ENCODE measurements around the gene TNFRSF18. TPM values are rescaled to one million over a fixed set of nuclear protein-coding genes. Genes with fewer than 3 reads are reported as not detected.
A peak's percentile ranks its signal among the peaks of the same experiment; 100 is the strongest.

Gene TNFRSF18
- total RNA-seq, 1 donor from 2014 or later = not detected

DNA sequence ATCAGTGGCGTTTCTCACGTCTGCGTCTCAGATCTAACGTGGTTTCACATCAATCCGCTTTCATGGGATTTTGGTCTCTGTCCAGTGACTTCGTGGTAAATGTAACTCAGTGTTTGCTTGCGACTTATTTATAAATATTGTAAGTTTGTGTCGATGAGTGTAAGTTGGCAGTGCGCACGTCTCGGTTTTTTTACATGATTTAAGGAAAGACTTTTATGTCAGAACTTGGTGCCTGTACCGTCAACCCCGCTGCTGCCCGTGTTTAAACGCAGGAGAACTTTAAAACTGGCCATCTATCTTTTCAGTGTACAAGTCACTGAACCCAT lies 27.1 kb upstream of the TNFRSF18 start:
- Mint-ChIP-seq H3K9me3 (ENCODE audit: unreplicated experiment) (no peaks in the 10 kb centered on the region), H3K27ac (ENCODE audit: unreplicated experiment) (peak overlapping the region; percentile 80), H3K4me3 (ENCODE audit: unreplicated experiment) (peak overlapping the region; percentile 84), H3K36me3 (ENCODE audit: low read depth, unreplicated experiment) (peaks cover 11% of the 10 kb centered on the region), H3K27me3 (ENCODE audit: unreplicated experiment) (peaks cover 14% of the 10 kb centered on the region), H3K4me1 (ENCODE audit: unreplicated experiment) (peaks cover 22% of the 10 kb centered on the region)
- TF ChIP-seq, protein P1, sequence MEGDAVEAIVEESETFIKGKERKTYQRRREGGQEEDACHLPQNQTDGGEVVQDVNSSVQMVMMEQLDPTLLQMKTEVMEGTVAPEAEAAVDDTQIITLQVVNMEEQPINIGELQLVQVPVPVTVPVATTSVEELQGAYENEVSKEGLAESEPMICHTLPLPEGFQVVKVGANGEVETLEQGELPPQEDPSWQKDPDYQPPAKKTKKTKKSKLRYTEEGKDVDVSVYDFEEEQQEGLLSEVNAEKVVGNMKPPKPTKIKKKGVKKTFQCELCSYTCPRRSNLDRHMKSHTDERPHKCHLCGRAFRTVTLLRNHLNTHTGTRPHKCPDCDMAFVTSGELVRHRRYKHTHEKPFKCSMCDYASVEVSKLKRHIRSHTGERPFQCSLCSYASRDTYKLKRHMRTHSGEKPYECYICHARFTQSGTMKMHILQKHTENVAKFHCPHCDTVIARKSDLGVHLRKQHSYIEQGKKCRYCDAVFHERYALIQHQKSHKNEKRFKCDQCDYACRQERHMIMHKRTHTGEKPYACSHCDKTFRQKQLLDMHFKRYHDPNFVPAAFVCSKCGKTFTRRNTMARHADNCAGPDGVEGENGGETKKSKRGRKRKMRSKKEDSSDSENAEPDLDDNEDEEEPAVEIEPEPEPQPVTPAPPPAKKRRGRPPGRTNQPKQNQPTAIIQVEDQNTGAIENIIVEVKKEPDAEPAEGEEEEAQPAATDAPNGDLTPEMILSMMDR (IDR thresholded peaks at IDR 0.05; ENCODE audit: unreplicated experiment) = no peak
- DNase-seq (ENCODE audit: low spot score) = no peak

DNA sequence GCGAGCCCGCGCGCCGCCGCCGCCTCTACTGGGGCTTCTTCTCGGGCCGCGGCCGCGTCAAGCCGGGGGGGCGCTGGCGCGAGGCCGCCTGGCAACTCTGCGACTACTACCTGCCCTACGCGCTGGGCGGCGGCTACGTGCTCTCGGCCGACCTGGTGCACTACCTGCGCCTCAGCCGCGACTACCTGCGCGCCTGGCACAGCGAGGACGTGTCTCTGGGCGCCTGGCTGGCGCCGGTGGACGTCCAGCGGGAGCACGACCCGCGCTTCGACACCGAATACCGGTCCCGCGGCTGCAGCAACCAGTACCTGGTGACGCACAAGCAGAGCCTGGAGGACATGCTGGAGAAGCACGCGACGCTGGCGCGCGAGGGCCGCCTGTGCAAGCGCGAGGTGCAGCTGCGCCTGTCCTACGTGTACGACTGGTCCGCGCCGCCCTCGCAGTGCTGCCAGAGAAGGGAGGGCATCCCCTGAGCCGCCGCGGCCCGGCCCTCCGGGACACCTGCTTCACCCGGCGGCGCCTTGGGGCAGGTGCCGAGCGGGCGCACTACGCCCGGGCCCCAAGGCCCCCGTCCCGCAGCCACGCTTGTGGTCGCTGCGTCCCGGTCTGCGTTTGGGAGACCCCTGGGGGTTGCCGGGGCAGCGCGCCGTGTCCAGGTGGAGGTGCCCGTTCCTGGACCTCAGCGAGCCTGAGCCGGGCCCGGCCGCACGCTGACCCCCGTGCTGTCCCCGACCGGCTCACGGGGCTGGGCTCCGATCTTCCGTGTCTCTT lies 26.6 kb upstream of the TNFRSF18 start:
- TF ChIP-seq, protein P1 (IDR thresholded peaks at IDR 0.05; ENCODE audit: unreplicated experiment) = no peak
- H3K36me3 Mint-ChIP-seq (ENCODE audit: low read depth, unreplicated experiment) = peaks cover 11% of the 10 kb centered on the region
- no peak for DNase-seq (ENCODE audit: low spot score)
- H3K27ac Mint-ChIP-seq (ENCODE audit: unreplicated experiment) = peak overlapping the region; percentile 80
- H3K9me3 Mint-ChIP-seq (ENCODE audit: unreplicated experiment) = no peaks in the 10 kb centered on the region
- peaks cover 15% of the 10 kb centered on the region for H3K27me3 Mint-ChIP-seq (ENCODE audit: unreplicated experiment)
- H3K4me3 Mint-ChIP-seq (ENCODE audit: unreplicated experiment) = peak overlapping the region; percentile 84
- H3K4me1 Mint-ChIP-seq (ENCODE audit: unreplicated experiment) = peaks cover 22% of the 10 kb centered on the region

DNA sequence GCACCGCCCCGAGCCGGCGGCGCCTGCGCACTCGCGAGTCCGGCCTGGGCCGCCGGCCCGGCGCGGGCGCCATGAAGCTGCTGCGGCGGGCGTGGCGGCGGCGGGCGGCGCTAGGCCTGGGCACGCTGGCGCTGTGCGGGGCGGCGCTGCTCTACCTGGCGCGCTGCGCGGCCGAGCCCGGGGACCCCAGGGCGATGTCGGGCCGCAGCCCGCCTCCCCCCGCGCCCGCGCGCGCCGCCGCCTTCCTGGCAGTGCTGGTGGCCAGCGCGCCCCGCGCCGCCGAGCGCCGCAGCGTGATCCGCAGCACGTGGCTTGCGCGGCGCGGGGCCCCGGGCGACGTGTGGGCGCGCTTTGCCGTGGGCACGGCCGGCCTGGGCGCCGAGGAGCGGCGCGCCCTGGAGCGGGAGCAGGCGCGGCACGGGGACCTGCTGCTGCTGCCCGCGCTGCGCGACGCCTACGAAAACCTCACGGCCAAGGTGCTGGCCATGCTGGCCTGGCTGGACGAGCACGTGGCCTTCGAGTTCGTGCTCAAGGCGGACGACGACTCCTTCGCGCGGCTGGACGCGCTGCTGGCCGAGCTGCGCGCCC lies 25.9 kb upstream of the TNFRSF18 start, which contains the start of gene B3GALT6:
Gene B3GALT6 (plus strand): TSS at position 30 of the 588 bp plus-strand sequence. CDS start 42 bp downstream, at position 72.
- H3K9me3 Mint-ChIP-seq (ENCODE audit: unreplicated experiment) = no peaks in the 10 kb centered on the region
- DNase-seq (ENCODE audit: low spot score) = no peak
- H3K36me3 Mint-ChIP-seq (ENCODE audit: low read depth, unreplicated experiment) = peaks cover 11% of the 10 kb centered on the region
- H3K27me3 Mint-ChIP-seq (ENCODE audit: unreplicated experiment) = peaks cover 15% of the 10 kb centered on the region
- H3K4me1 Mint-ChIP-seq (ENCODE audit: unreplicated experiment) = peaks cover 22% of the 10 kb centered on the region
- TF ChIP-seq, protein P1 (IDR thresholded peaks at IDR 0.05; ENCODE audit: unreplicated experiment) = no peak
- peak within 1 kb of the TSS; percentile 88 for H3K27ac Mint-ChIP-seq (ENCODE audit: unreplicated experiment)
- H3K4me3 Mint-ChIP-seq (ENCODE audit: unreplicated experiment) = peak within 1 kb of the TSS; percentile 97

DNA sequence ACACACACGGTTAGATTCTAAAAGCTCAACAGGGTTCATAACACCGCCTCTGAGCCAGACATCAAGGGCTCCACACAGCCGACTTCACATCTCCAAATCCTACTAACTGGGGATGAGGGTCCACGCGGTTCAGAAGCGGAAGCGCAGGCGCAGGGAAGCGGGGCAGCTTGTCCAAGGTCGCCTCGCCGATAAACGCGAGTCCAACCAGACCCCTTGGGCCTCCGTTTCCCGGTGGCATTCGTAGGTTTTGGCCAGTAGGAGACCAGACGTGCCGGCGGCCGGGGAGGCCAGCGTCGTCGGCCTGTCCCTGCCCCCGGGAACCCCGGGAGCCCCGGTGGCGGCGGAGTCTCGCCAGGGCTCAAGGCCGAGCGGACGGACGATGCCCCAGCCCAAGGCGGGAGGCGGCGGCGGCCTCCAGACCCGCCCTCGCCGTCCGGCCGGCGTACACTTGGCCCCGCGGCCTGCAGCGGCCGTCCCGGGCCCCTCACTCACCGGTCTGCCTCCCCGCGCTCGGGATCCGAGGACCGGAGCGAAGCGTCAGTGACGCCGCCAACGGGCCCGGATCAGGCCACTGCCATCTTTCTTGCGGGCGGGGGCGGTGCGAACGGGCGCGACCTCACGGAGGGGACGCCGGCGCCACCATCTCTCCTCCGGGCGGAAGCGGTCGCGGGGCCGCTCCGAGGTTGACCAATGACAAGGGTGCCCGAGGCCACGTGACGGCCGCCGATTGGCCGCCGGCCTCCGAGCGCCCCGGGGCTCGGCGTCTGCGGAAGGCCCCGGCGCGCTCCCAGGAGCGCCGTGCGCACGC lies 25.2 kb upstream of the TNFRSF18 start, which contains the start of gene SDF4:
Gene SDF4 (minus strand): TSS at position 602 of the 808 bp plus-strand sequence. CDS start 3,229 bp downstream, outside the sequence.
- H3K4me1 Mint-ChIP-seq (ENCODE audit: unreplicated experiment) = peaks cover 22% of the 10 kb centered on the region
- DNase-seq (ENCODE audit: low spot score) = peak; percentile 94
- no peaks in the 10 kb centered on the region for H3K9me3 Mint-ChIP-seq (ENCODE audit: unreplicated experiment)
- H3K27ac Mint-ChIP-seq (ENCODE audit: unreplicated experiment) = peak within 1 kb of the TSS; percentile 88
- H3K36me3 Mint-ChIP-seq (ENCODE audit: low read depth, unreplicated experiment) = peaks cover 11% of the 10 kb centered on the region
- H3K4me3 Mint-ChIP-seq (ENCODE audit: unreplicated experiment) = peak within 1 kb of the TSS; percentile 97
- peaks cover 15% of the 10 kb centered on the region for H3K27me3 Mint-ChIP-seq (ENCODE audit: unreplicated experiment)
- TF ChIP-seq, protein P1 (IDR thresholded peaks at IDR 0.05; ENCODE audit: unreplicated experiment) = peak; percentile 12

Data from endothelial cell (in vitro differentiated cells).